HTR-8/SVneo (cell line): ENCODE measurements around the gene SSBP3.

Source experiments
- DNase-seq: peaks from one replicate; pipeline ENCODE4 v3.0.0; 2011; ENCODE audit warnings: low spot score, mixed read lengths; ENCODE audit not compliant: insufficient read length
- FAIRE-seq: peaks from 2 replicates; lab custom pipeline; 2011; peaks lifted over from hg19 to GRCh38; lab: Jason Lieb, UNC

Gene SSBP3

DNA sequence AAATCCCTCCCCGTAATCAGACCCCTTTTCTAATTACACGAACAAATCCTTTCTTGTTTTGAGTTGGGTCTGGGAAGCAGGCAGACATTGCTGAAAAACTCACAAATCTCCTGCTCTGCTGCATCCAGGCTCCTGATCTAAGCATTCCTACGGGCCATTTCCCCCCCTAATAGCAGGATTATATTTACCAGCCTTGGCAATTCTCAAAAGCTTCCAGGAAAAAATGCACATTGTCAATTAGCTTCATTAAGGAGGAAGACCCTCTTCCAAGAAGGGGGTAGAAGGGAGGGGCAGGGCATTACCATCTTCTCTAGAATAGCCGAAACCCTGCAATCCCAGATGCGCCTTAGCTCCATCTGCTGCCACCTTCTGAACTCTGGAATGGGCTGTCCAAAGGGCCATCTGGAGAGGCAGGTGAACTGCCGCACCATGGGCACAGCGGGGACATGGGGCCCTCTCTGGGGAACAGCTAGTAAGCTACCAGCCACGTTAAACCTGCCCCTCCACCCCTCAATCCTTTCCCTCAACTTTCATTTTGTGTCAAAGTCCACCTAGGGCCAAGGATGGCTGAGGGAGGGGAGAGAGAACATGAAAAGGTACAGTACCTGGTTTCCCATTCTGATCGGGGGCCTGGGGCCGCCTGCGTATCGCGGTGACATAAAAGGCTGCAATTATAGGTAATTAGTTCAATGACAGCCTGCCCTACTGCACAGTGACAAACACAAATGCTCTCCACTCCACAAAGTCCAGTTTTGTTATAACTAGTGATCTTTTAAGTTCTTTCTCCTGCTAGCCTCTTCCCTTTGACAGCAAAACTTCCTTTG, 149.5 kb downstream of the SSBP3 start:
- FAIRE-seq = no peak
- DNase-seq = no peak

DNA sequence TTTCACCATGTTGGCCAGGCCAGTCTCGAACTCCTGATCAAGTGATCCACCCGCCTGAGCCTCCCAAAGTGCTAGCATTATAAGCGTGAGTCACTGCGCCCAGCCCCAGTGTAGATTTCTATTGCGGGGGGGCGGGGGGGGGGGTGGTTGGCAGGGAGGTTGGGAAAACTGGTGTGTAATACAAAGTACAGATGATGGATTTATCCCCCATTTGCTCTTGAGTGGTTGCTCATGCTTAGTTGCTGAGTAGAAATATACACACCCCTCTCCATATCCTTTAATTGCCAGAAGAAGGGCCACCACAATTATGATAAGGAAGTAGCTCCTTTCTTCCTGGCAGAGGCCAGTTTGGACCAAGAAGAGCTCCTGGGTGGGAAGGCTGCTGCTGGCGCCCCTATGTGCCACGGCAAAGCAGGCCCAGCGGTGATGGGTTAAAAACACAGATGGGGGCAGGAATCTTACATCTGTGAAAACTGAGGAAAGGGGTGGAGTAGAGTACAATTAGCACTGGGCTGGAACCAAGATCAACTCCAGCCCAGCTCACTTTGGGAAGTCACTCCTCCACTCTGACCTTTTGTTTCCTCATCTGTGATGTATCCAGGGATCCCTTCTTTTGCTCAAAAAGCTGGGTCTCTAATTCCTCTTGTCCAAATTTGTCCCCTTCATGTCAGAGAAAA, 151.0 kb downstream of the SSBP3 start:
- FAIRE-seq (no peak), DNase-seq (no peak)

DNA sequence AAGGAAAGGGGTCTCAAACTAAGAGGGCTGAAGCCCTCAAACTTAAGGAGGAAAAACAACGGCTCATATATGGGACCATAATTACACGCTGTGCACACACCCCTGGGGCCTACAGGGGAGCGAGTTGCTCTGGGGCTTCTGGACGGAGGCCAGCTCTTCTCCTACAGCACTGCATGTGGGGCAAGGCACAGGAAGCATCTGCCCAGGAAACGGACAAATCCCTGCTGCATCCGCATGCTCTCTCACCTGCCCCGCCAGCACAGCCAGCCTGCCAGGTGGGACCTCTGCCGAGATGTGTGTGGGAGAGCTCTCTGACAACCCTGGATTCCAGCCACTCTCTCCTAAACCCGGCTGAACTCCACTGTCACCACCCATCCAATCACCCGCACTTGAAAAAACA, 152.1 kb downstream of the SSBP3 start:
- DNase-seq (no peak), FAIRE-seq (no peak)

DNA sequence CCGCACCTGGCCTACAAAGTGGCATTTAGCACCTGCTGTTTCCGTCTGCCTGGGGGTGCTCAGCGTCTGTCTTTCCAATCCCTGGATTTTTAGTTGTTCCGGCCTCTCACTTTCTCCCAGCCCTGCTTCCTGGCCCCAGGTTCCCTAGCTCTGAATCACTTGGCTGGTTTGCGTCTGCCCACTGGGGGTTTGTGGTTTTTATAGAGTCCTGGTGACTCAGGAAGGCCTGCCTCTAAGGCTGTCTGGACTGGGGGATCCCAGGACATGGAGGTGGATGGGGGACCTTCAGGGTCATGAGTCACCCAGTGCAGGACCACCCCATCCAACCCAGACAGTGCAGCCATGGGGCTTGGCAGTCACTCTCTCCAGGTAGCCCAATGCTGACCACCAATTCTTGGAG, 152.7 kb downstream of the SSBP3 start:
- DNase-seq = peak; percentile 91

DNA sequence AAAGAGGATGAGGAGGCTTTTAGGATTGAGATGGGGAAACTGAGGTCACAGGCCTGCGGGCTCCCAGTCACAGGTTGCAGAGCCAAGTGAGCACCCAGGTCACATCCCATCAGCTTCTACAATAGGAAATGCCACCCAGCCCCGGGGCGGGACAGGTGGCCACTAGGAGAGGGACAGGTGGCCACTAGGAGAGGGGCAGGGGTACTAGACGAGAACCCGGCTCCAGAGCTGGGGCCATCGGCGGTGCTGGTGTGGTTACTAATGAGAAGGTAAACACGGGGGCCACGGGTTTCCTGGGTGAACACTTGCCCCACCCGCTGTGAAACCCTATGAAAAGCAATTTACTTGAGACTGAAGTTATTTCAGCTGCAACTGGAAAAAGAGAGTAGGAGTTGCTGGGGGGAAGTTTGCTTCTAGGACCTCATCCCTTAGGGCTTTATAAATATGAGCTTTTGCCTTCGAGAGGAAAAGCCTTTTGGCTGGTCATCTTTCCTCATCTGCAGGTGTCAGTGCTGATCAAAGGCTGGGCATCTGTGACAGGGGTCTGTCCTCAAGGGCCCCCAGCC, 153.7 kb downstream of the SSBP3 start:
- FAIRE-seq (no peak), DNase-seq (no peak)

More for the DNA sequence above, 152.7 kb downstream of the SSBP3 start:
- peak; percentile 42 for FAIRE-seq

DNA sequence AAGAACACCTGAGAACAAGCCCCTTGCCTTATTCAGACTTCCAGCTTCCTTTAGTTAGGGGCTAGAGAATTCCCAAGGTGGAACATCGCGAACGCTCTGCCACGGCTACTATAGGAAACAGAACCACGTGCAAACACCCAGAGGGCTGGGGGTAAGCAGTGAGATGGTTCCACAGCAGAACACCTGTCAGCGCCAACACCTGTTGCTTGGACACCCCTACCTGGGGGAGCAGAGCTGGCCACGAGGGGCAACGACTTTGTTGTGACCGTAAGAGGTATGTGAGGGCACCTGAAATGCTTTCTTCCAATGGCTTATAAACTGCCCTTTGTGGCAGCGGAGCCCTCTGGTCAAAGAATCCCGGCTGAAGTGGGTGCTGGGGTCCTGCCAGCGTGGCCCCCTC, 155.5 kb downstream of the SSBP3 start:
- DNase-seq = no peak
- FAIRE-seq = no peak

DNA sequence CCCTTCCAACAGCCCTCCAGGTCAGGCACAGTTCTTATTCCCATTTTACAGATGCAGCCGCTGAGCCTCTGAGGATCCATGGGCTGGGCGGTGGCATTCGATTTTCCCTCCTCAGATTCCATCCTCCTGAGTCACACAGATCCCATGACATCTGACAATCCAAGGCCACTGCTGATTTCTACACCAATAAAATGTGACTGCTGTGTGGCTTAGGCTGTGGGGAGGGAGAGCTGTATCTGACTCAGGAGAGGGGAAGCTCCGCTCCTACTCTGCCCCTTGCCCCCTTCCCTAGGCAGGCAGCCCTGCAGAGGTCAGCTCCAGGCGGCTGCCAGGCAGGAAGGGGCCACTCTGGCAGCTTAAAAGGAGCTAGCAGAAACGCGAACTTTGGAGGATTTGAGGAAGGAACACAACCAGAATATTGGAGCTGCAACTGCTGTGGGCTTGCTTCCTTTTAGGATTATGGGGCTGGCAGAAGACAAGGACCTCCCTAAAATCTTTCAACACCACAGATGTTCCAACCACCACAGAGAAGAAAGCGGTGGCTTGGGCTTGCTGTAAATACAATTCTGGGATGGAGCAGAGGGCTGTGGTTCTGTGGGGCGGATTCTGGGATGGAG, 156.3 kb downstream of the SSBP3 start:
- peak; percentile 60 for DNase-seq
- peak; percentile 84 for FAIRE-seq

DNA sequence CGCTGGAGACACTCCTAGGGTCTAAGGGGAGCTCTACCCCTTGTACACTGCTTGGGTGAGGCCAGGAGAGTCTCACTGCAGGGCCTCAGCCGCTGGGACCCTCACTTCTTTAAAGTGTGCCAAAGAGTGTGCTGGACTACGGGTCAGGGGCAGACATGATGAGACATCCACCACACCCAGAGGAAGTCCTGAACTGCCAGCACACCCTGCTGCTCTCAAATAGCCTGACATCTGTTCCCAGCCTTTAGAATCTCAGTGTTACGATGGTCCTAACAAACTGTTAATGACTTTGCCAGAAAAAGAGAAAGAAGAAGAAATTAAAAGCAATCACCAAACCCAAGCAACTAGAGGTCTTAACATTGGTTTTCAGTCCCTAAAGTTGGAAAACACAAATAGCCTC, 157.2 kb downstream of the SSBP3 start:
- FAIRE-seq (no peak), DNase-seq (no peak)

DNA sequence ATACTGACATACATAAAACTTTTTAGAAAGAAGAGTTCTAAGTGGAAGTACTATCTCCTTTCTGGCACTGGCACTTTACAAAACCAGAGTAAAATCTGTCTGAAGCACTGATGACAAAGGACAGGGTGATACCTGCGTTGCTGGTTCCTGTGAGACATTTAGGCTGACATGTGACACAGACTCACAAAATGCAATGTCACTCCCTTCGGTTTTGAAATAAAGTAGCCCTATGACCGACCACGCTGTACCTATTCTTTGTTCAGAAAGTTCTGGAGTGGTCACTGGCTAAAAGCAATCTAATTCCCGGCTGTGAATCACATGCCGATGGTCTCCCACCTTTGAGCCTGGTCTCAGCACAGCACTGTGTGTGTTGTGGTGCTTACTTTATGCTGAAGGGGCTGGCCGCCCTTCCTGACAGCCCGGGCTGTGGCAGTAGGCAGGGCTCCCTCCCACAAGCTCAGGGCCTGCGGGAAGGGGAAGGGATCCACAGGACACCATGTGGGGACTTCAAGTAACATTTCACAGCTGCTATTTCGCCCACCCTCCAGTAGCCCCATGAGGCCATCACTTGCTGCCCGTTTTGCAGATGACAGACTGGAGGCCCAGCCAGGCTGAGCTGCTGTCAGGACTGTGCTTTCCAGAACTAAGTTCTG, 158.2 kb downstream of the SSBP3 start:
- FAIRE-seq = no peak
- DNase-seq = no peak

DNA sequence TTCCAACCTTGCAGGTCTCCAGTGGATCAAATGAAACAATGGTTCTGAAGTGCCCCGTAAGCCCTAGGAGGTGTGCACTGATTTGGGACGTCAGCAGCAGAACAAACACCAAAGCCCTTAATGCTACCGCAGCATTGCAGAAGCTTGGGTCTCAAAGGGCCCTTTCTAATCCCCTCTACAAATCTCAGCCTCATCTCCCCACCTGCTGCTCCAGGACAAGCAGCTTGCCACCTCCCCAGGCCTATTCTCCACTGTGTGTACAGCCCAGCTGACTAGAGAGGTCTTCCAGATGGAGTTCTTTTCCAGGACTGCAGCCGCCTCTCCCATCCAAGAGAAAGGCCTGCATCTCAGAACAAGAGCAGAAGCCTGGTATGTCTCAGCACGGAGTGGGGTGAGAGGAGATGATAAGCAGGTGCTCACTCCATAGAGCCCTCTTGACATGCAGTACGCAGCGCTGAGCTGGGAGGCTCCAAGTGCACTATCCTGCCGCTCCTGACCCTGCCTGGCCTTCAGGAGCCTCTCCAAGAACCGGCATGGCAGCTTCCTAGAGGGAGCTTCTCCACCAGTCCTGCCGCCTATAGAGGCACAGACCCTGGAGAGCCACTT, 160.0 kb downstream of the SSBP3 start:
- no peak for FAIRE-seq
- no peak for DNase-seq

DNA sequence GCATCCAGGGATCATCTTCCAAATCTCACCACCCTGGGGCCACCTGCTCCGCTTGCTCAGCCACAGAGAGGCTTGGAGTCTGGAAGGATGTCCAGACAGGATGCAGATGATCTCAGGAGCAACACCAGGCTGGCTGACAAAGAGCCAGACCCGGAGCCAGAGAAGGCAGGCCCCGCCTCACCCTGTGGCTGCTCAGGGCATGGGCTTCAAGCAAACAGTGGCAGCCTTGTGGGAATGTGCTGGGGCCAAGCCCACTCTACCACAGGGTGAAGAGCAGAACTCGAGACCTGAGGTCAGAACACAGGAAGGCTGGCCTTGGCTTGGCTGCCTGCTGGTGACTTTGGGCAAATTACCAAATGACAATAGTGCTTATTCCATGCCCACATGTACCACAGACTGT, 160.7 kb downstream of the SSBP3 start:
- DNase-seq = no peak
- no peak for FAIRE-seq

DNA sequence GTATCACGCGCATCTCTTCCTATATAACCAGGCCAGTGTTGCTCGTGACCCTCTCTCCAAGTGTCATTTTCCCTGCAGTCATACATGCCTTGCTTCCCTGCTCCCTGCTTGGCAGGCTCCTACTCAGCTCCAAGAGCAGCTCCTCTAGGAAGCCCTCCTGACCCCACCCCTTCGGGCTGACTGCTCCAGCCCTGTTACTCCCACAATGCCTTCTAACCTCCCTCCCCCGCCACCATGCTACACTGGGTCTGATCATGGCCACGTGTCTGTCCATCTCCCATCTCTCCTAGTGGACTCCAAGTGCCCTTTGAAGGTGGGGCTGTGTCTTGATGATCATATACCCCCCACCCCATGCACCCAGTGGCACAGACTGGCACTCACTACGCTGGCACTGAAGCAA, 161.5 kb downstream of the SSBP3 start:
- FAIRE-seq (no peak), DNase-seq (no peak)

DNA sequence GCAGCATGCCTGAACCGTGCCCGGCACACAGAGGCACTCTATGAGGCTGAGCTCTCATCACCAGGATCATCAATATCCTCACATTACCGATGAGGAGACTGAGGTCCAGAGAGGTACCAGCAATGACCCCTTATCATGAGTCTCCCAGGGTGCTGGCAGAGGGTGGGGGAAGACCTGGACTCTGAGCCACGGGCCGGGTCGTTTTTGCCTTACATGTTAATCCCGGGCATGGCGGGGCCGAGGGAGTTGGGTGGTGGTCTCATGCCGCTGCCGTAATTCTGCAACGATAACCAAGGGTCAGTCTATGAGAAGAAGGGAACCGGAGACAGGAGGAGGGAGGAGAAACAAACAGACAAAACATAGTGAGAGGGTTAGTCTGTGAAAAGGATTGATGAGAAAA, 163.2 kb downstream of the SSBP3 start:
- no peak for FAIRE-seq

DNA sequence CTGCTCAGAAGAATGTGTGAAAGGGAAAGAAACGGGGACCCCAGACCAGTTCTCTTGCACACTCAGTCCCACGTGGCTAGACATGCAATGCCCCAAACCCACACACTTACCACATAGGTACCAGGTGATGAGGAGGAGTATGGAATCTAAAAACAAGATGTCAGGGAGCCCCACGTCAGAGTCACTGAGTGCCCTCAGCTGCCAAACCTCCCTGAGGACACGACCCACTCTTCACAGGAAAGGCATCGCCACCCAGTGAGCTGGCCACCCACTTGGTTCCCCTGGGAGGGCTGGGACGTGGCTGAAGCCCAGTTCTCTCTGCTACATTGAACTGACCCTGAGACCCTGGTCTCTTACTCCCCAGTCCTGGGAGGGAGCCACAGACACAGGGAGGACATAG, 164.8 kb downstream of the SSBP3 start:
- DNase-seq = no peak
- FAIRE-seq = no peak

More for the DNA sequence above, 163.2 kb downstream of the SSBP3 start:
- no peak for DNase-seq

DNA sequence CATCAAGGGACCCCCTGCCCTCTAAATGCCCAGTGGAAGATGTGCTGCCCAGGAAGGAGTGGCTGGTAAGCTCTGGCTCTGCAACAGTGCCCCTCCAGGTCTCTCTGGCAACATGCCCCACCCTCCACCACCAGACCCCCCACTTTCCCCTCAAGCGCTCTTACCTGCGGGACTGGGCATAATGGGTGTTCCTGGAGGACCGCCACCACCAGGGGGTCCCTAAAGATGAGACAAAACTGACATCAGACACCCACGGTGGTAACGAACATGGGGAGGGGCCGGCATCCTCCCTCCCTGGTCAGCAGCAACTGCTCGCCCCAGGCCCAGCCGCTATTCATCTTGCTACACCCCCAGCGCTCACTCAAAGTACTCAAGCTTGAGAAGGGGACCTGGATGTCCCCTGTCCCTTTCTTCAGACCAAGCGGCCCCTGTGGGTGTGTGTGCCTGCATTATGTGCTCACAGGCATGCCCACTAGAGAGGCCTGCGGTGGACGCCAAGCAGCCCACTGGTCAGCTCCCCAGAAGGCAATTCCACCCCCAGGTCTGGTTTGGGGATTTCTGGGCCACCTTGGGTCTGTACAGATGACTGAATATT, 165.4 kb downstream of the SSBP3 start:
- FAIRE-seq (no peak), DNase-seq (no peak)

DNA sequence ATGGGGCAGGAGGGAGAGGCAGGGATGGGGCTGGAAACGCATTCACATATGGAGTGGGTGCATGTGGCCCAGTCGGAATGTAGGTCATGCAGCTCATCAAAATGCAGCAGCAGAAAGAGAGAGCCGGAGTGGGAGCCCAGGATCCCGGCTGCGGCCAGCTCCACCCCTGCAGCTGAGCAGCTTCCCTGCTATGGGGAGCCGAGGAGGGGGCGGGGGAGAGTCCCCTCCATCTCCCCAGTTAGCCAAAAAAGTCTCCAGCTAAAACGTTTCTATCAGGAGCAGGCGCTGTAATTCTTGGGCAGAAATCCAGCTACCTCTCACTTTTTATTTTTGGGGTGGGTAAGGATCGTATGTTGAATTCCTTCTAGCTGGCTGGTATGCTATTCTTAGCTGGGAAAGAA, 166.6 kb downstream of the SSBP3 start:
- no peak for DNase-seq
- no peak for FAIRE-seq

DNA sequence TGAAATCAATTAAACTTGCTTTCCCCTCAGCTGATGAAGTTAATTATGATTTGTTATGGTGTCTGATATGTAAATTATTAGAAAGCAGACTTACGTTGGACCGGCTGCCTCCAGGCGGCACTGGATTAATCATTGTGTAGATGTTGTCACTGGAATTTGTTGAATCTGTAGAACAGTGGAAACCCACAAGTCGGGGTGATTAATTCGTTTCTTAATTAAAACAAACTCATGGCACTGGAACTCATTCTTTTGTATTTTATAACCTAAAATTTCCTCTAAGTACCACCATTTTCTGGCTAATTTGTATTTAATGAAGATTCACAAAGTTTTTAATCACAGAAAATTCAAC, 167.2 kb downstream of the SSBP3 start:
- FAIRE-seq (no peak), DNase-seq (no peak)

DNA sequence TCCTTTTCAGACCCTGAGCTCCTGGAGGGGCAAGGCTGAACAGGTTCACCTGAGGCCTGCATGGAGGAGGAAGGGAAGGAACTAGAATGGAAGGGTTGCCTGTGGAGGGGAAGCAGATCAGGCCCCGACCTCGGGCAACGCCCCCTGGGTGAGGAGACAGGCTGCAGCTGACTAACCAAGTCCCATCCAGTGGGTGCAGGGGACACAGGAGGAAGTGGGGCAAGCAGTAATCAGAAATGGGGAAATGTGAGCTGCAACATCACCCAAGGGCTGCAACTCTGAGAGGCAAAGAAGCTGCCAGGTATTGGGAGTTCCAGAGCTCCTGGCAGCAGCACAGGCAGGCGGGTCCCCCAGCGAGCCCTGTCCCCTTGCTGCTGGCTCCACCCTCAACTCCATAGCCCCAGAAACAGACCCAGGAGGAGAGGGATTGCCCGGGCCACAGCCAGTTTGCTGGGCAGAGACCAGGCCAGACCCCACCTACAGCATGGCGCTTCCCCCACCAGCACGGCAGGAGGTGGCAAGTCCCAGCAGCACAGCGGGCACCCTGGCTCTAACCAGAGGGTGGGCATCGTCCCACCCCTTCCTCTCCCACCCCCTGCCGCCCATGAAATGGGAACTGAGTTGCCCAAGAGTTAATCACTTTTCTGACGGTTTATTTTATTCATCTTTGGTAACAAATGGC, 167.7 kb downstream of the SSBP3 start:
- DNase-seq (no peak), FAIRE-seq (no peak)

DNA sequence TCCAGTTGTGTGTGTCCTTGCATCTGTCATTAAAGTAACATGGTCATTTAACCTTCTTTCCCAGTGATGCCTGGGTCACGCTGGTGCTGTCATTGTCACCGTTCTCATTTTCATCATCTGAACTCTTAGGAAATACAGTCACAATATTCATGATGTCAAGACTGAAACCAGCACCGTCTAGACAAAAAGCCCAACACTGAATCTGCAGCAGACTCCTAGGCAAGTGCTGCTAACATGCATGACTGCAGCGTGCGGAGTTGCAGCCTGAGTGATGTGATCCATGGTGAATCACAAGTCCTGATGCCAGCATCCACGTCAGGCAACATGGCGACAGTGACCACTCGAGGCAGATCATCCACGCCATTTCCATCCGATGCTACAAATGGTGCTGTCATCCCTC, 168.6 kb downstream of the SSBP3 start:
- FAIRE-seq (no peak), DNase-seq (no peak)
